ENCODE data around the gene PTPRM.

Gene PTPRM

GRCh38 chr18:7725473-7725872 is 158.4 kb downstream of the PTPRM start:
- no peak for TF ChIP-seq CTCF (IDR thresholded peaks at IDR 0.05; ENCODE audit: control extremely low read depth, extremely low read depth, low read depth, missing control alignments)
- no peak for DNase-seq (ENCODE audit: extremely low spot score)
- ChIA-PET CTCF (no interaction called here), POLR2A (no interaction called here)

GRCh38 chr18:7725897-7726296 is 158.8 kb downstream of the PTPRM start:
- POLR2A ChIA-PET = no interaction called here
- CTCF ChIA-PET = no interaction called here
- no peak for DNase-seq (ENCODE audit: extremely low spot score)
- no peak for TF ChIP-seq CTCF (IDR thresholded peaks at IDR 0.05; ENCODE audit: control extremely low read depth, extremely low read depth, low read depth, missing control alignments)

- ChIA-PET POLR2A (no interaction called here), CTCF (interaction anchor here (1.3 kb wide), 1 partner anchor 63 kb away, joined by 4 read pairs; no protein-coding TSS in a partner anchor)
- no peak for DNase-seq (ENCODE audit: extremely low spot score)
- no peak for TF ChIP-seq CTCF (IDR thresholded peaks at IDR 0.05; ENCODE audit: control extremely low read depth, extremely low read depth, low read depth, missing control alignments)
Measured at GRCh38 chr18:7726522-7726921, 159.4 kb downstream of the PTPRM start.

GRCh38 chr18:7727361-7728076 is 160.4 kb downstream of the PTPRM start:
- no peak for DNase-seq (ENCODE audit: extremely low spot score)
- POLR2A ChIA-PET = no interaction called here

GRCh38 chr18:7728297-7728696 is 161.2 kb downstream of the PTPRM start:
- no peak for TF ChIP-seq CTCF (IDR thresholded peaks at IDR 0.05; ENCODE audit: control extremely low read depth, extremely low read depth, low read depth, missing control alignments)
- DNase-seq (ENCODE audit: extremely low spot score) = no peak
- ChIA-PET POLR2A (no interaction called here), CTCF (no interaction called here)

More at GRCh38 chr18:7727361-7728076, 160.4 kb downstream of the PTPRM start:
- CTCF ChIA-PET = interaction anchor here (1.3 kb wide), 1 partner anchor 62 kb away, joined by 4 read pairs; no protein-coding TSS in a partner anchor
- no peak for TF ChIP-seq CTCF (IDR thresholded peaks at IDR 0.05; ENCODE audit: control extremely low read depth, extremely low read depth, low read depth, missing control alignments)

- DNase-seq (ENCODE audit: extremely low spot score) = no peak
- ChIA-PET CTCF (no interaction called here), POLR2A (no interaction called here)
- TF ChIP-seq CTCF (IDR thresholded peaks at IDR 0.05; ENCODE audit: control extremely low read depth, extremely low read depth, low read depth, missing control alignments) = no peak
Measured at GRCh38 chr18:7729868-7730267, 162.8 kb downstream of the PTPRM start.
